Activated naive CD4-positive, alpha-beta T cell treated with anti-CD3 and anti-CD28 coated beads, Interleukin-2, amount 10 ng/mL, durations not matched to agents 7 days and 5 days (primary cell): ENCODE data around the gene OVOL2.

Source experiments
- CTCF ChIA-PET: fragments of 350-600 bp; sonication (Branson Sonifier 250); formaldehyde crosslinking; loops from one replicate; lab custom pipeline; 2021; ENCODE audit warnings: antibody characterized with exemption; lab: Charles Lee
- DNase-seq: peaks from one replicate; pipeline ENCODE4 v3.0.0-alpha.2; 2020
- H3K27ac Mint-ChIP-seq: one replicate; pipeline ENCODE4 v1.8.0; 2021; ENCODE audit warnings: mild to moderate bottlenecking, moderate library complexity, mixed read lengths
- H3K27me3 Mint-ChIP-seq: one replicate; pipeline ENCODE4 v1.8.0; 2021; ENCODE audit warnings: mild to moderate bottlenecking, mixed read lengths
- H3K36me3 Mint-ChIP-seq: one replicate; pipeline ENCODE4 v1.8.0; 2021; ENCODE audit warnings: mixed read lengths
- H3K4me1 Mint-ChIP-seq: one replicate; pipeline ENCODE4 v1.8.0; 2021; ENCODE audit warnings: mixed read lengths
- H3K4me3 Mint-ChIP-seq: one replicate; pipeline ENCODE4 v1.8.0; 2021; ENCODE audit warnings: mild to moderate bottlenecking, moderate library complexity, mixed read lengths
- H3K9me3 Mint-ChIP-seq: one replicate; pipeline ENCODE4 v1.8.0; 2021; ENCODE audit warnings: mixed read lengths

Gene OVOL2

GRCh38 chr20:18079756-18080353, 22.1 kb upstream of the OVOL2 start:
- Mint-ChIP-seq H3K4me3 (no peak overlapping the region), H3K27ac (no peak overlapping the region), H3K36me3 (no peaks in the 10 kb centered on the region), H3K4me1 (no peaks in the 10 kb centered on the region), H3K27me3 (peaks cover 13% of the 10 kb centered on the region), H3K9me3 (no peaks in the 10 kb centered on the region)
- no peak for DNase-seq
- CTCF ChIA-PET, result no interaction called here

GRCh38 chr20:18077157-18077556, 19.4 kb upstream of the OVOL2 start:
- H3K27me3 Mint-ChIP-seq, result peaks cover 17% of the 10 kb centered on the region
- H3K4me1 Mint-ChIP-seq, result no peaks in the 10 kb centered on the region
- H3K27ac Mint-ChIP-seq, result no peak overlapping the region
- no peaks in the 10 kb centered on the region for H3K36me3 Mint-ChIP-seq
- no peak overlapping the region for H3K4me3 Mint-ChIP-seq
- CTCF ChIA-PET, result no interaction called here
- H3K9me3 Mint-ChIP-seq, result no peaks in the 10 kb centered on the region
- no peak for DNase-seq

GRCh38 chr20:18072532-18072931, 14.8 kb upstream of the OVOL2 start:
- no peak overlapping the region for H3K4me3 Mint-ChIP-seq
- H3K9me3 Mint-ChIP-seq, result no peaks in the 10 kb centered on the region
- CTCF ChIA-PET, result no interaction called here
- peaks cover 17% of the 10 kb centered on the region for H3K27me3 Mint-ChIP-seq
- no peaks in the 10 kb centered on the region for H3K36me3 Mint-ChIP-seq
- no peak overlapping the region for H3K27ac Mint-ChIP-seq
- H3K4me1 Mint-ChIP-seq, result no peaks in the 10 kb centered on the region
- no peak for DNase-seq

GRCh38 chr20:18066421-18067333, 9.0 kb upstream of the OVOL2 start:
- CTCF ChIA-PET, result no interaction called here
- Mint-ChIP-seq H3K4me3 (no peak overlapping the region), H3K9me3 (no peaks in the 10 kb centered on the region), H3K27ac (no peak overlapping the region), H3K4me1 (no peaks in the 10 kb centered on the region), H3K27me3 (peaks cover 22% of the 10 kb centered on the region), H3K36me3 (no peaks in the 10 kb centered on the region)
- DNase-seq, result no peak

- Mint-ChIP-seq H3K9me3 (no peaks in the 10 kb centered on the region), H3K27me3 (peaks cover 52% of the 10 kb centered on the region), H3K36me3 (no peaks in the 10 kb centered on the region), H3K27ac (no peak overlapping the region), H3K4me1 (no peaks in the 10 kb centered on the region), H3K4me3 (no peak overlapping the region)
- DNase-seq, result no peak
- CTCF ChIA-PET, result interaction anchor here (0.7 kb wide), 1 partner anchor 172 kb away, joined by 3 read pairs; no protein-coding TSS in a partner anchor
Measured at GRCh38 chr20:18063676-18064075, 6.0 kb upstream of the OVOL2 start.

DNA sequence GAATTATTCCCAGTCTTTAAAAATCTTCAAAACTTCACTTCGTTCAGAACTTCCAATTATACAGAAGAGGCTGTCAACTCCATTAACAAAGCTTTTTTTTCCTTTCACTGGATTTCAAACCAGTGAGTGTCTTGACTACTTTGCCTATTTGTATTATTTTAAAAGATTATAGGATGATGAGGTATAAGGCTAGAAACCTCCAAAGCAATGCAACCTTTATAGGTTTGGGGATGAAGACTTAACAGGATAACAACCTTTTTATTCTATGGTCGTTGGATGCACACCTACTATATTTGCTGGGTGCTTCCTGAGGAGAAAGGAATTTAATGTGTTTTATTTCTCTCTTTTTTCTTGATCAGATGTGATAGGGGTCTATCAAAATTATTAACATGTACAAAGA, 1.9 kb upstream of the OVOL2 start:
- DNase-seq, result no peak
- CTCF ChIA-PET, result no interaction called here
- H3K27ac Mint-ChIP-seq, result no peak overlapping the region
- H3K4me3 Mint-ChIP-seq, result no peak overlapping the region
- peaks cover 85% of the 10 kb centered on the region for H3K27me3 Mint-ChIP-seq
- H3K36me3 Mint-ChIP-seq, result no peaks in the 10 kb centered on the region
- no peaks in the 10 kb centered on the region for H3K9me3 Mint-ChIP-seq
- peaks cover 11% of the 10 kb centered on the region for H3K4me1 Mint-ChIP-seq

GRCh38 chr20:18058661-18059467, 1.1 kb upstream of the OVOL2 start:
- peaks cover 91% of the 10 kb centered on the region for H3K27me3 Mint-ChIP-seq
- H3K27ac Mint-ChIP-seq, result no peak overlapping the region
- H3K9me3 Mint-ChIP-seq, result no peaks in the 10 kb centered on the region
- no peak overlapping the region for H3K4me3 Mint-ChIP-seq
- DNase-seq, result no peak
- CTCF ChIA-PET, result interaction anchor here (0.6 to 1.4 kb wide), 2 partner anchors 9 to 376 kb away, joined by 3 read pairs; no protein-coding TSS in a partner anchor
- no peaks in the 10 kb centered on the region for H3K36me3 Mint-ChIP-seq
- H3K4me1 Mint-ChIP-seq, result peaks cover 11% of the 10 kb centered on the region

DNA sequence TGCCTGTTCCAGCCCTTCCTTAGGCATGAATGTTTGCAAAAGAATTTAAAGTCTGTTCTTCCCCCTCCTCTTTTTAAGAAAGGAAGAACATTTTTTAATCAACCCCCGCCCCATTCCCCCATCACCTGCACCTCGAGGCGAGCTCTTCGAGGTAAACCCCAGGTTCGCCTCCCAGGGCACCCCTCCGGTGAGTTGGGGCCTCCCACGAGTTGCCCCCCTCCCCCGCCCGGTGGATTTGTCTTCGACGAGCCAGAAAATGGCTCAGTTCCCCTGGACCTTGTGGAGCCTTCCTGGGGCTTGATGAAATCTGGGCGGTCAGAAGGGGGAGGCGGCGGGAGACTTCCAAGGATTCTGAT, 256 bp upstream of the OVOL2 start:
- no peak overlapping the region for H3K27ac Mint-ChIP-seq
- DNase-seq, result no peak
- CTCF ChIA-PET, result interaction anchor here (1.4 kb wide), 1 partner anchor 8 kb away, joined by 3 read pairs; no protein-coding TSS in a partner anchor
- H3K4me3 Mint-ChIP-seq, result peak overlapping the region; percentile 57
- H3K4me1 Mint-ChIP-seq, result peaks cover 11% of the 10 kb centered on the region
- H3K36me3 Mint-ChIP-seq, result no peaks in the 10 kb centered on the region
- H3K27me3 Mint-ChIP-seq, result peaks cover 98% of the 10 kb centered on the region
- H3K9me3 Mint-ChIP-seq, result no peaks in the 10 kb centered on the region

DNA sequence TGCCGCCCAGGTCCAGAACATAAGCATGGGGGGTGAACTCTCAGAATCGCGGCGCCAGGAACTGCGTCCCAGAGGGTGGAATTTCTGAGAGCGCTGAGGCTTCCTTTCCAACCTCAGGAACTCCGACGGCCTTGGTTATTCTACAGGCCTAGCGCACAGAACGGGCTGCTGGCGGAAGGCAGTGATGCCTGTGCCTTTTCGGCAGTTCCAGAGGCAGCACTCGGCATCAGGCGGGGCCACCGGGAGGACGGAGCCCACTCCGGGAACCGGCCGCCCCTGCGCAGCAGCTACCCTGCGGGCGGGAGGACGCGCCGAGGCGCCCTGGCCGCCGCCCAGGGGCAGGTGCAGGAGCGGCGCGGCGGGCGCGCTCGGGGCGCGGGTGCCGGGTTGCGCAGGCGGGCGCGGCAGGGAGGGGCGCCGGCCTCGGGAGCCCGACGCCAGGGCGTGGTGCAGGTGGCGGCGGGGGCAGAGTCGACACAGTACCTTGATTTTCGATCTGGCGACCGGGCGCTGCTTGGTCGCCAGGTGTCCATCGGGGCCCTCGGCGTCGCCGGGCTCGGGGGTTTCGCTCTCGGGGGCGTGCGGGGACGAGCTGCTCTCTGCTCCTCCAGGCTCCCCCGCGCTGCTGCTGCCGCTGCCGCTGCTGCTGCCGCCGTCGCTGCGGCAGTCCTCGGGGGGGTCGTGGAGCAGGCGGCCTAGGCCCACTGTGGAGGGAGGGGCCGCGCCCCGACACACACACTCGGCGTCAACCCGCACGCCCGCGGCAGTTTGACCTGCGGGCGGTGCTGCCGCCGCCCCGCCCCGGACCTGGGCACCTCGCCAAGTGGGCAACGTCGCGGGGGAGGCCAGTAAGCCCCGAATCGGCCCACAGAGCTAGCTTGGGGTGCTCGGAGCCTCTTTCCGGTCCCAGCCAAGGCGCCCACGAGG, 1.3 kb downstream of the OVOL2 start:
- Mint-ChIP-seq H3K4me1 (peaks cover 11% of the 10 kb centered on the region), H3K36me3 (no peaks in the 10 kb centered on the region), H3K9me3 (no peaks in the 10 kb centered on the region), H3K4me3 (peak overlapping the region; percentile 66), H3K27me3 (peaks cover 95% of the 10 kb centered on the region), H3K27ac (no peak overlapping the region)
- peak; percentile 26 for DNase-seq
- CTCF ChIA-PET, result no interaction called here

DNA sequence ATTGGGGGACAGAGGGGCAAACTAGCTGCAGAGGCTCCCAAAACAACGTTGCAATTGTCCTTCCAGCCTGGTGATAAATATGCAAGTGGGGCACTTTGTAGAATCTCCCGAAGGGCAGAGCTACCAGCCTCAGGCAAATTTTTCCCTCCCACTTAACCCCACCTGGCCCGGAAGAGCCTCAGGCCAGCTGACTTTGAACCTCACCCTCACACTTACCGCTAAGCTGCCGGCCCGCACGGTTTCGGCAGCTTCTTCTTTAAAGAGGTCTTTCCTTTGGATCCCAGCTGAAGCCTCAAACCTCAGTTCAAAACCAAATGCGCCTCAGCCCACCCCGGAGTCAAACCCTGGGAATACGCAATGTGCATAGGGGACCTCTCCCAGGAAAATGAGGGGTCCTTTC, 2.5 kb downstream of the OVOL2 start:
- no peaks in the 10 kb centered on the region for H3K9me3 Mint-ChIP-seq
- no peak overlapping the region for H3K4me3 Mint-ChIP-seq
- no peak overlapping the region for H3K27ac Mint-ChIP-seq
- H3K4me1 Mint-ChIP-seq, result peaks cover 11% of the 10 kb centered on the region
- CTCF ChIA-PET, result no interaction called here
- no peaks in the 10 kb centered on the region for H3K36me3 Mint-ChIP-seq
- H3K27me3 Mint-ChIP-seq, result peaks cover 88% of the 10 kb centered on the region
- DNase-seq, result no peak

- no peak overlapping the region for H3K27ac Mint-ChIP-seq
- CTCF ChIA-PET, result no interaction called here
Measured at GRCh38 chr20:18052856-18053255, 4.9 kb downstream of the OVOL2 start.

DNA sequence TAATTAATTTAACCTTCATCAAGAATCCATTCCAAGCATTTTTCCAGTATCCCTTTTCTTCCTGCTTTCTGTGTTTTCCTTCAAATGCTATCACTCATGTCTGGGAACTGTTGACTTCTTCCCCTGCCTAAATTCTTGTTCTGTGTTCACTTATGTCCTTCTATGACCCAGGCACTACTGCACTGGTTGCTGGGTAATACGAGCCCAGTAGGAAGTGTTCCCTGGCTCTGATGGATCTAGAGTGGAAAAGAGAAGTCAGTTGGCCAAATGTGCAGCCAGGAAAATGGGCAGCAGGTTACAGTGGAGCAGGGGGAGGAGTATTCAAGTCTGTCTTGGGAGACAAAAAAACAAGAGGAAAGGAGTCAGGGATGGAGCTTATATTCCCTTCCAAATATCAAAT, 7.1 kb downstream of the OVOL2 start:
- no peak overlapping the region for H3K27ac Mint-ChIP-seq
- H3K4me1 Mint-ChIP-seq, result no peaks in the 10 kb centered on the region
- H3K36me3 Mint-ChIP-seq, result no peaks in the 10 kb centered on the region
- no peak for DNase-seq
- H3K9me3 Mint-ChIP-seq, result no peaks in the 10 kb centered on the region
- H3K27me3 Mint-ChIP-seq, result peaks cover 60% of the 10 kb centered on the region
- H3K4me3 Mint-ChIP-seq, result no peak overlapping the region
- CTCF ChIA-PET, result interaction anchor here (1.6 kb wide), 1 partner anchor 8 kb away, joined by 3 read pairs; no protein-coding TSS in a partner anchor

More at GRCh38 chr20:18052856-18053255, 4.9 kb downstream of the OVOL2 start:
- DNase-seq, result no peak
- Mint-ChIP-seq H3K4me1 (peaks cover 8% of the 10 kb centered on the region), H3K9me3 (no peaks in the 10 kb centered on the region), H3K27me3 (peaks cover 72% of the 10 kb centered on the region), H3K4me3 (no peak overlapping the region), H3K36me3 (no peaks in the 10 kb centered on the region)

GRCh38 chr20:18048176-18048575, 9.5 kb downstream of the OVOL2 start:
- peaks cover 56% of the 10 kb centered on the region for H3K27me3 Mint-ChIP-seq
- H3K36me3 Mint-ChIP-seq, result no peaks in the 10 kb centered on the region
- no peaks in the 10 kb centered on the region for H3K9me3 Mint-ChIP-seq
- no peak overlapping the region for H3K27ac Mint-ChIP-seq
- no peaks in the 10 kb centered on the region for H3K4me1 Mint-ChIP-seq
- DNase-seq, result no peak
- CTCF ChIA-PET, result no interaction called here
- no peak overlapping the region for H3K4me3 Mint-ChIP-seq
